DND-41 (cell line): ENCODE measurements around the gene BRF1.

Experiments used
- ATAC-seq: fragments of 200-7000 bp; cut with Tn5 transposase; 3 replicates; pipeline ENCODE4 v1.9.1; 2021; ENCODE audit warnings: low read depth; ENCODE audit not compliant: insufficient read depth
- DNase-seq: peaks from one replicate; pipeline ENCODE4 v3.0.0-alpha.2; 2020
- H2AFZ ChIP-seq: 2 replicates; pipeline ENCODE4 v1.6.0; 2012; ENCODE audit warnings: low read depth, low read length
- H3K27ac ChIP-seq: 2 replicates; pipeline ENCODE4 v1.5.1; 2012; ENCODE audit warnings: low read length, inconsistent platforms
- H3K27me3 ChIP-seq: fragments of 200-600 bp; sonication (generic); 2 replicates; pipeline ENCODE4 v1.6.0; 2012; ENCODE audit warnings: low read length, mild to moderate bottlenecking, inconsistent platforms; ENCODE audit not compliant: insufficient read depth, poor library complexity
- H3K36me3 ChIP-seq: 2 replicates; pipeline ENCODE4 v1.5.1; 2012; ENCODE audit warnings: low read length, inconsistent platforms; ENCODE audit not compliant: insufficient read depth
- H3K4me1 ChIP-seq: 2 replicates; pipeline ENCODE4 v1.5.1; 2012; ENCODE audit warnings: mild to moderate bottlenecking, low read length; ENCODE audit not compliant: insufficient read depth
- H3K4me2 ChIP-seq: 2 replicates; pipeline ENCODE4 v1.6.0; 2012; ENCODE audit warnings: mild to moderate bottlenecking, moderate library complexity, low read length, inconsistent platforms; ENCODE audit not compliant: insufficient read depth
- H3K4me3 ChIP-seq, 2 experiments: fragments of 200-600 bp in 1 of 2; shearing (Covaris generic) in 1 of 2; 2 replicates each; pipeline ENCODE4 v1.5.1; 2012 to 2016; ENCODE audit warnings: inconsistent platforms in 2 of 2, low read length in 2 of 2, mild to moderate bottlenecking in 2 of 2, low read depth in 1 of 2, moderate library complexity in 1 of 2
- H3K79me2 ChIP-seq: 2 replicates; pipeline ENCODE4 v1.6.0; 2012; ENCODE audit warnings: low read length, inconsistent platforms; ENCODE audit not compliant: insufficient read depth
- H3K9ac ChIP-seq: 2 replicates; pipeline ENCODE4 v1.6.0; 2012; ENCODE audit warnings: low read depth, mild to moderate bottlenecking, inconsistent platforms, low read length, moderate library complexity
- H3K9me3 ChIP-seq: 2 replicates; pipeline ENCODE4 v1.5.1; 2012; ENCODE audit warnings: low read length, moderate library complexity, mild to moderate bottlenecking, inconsistent platforms; ENCODE audit not compliant: insufficient read depth, severe bottlenecking
- H4K20me1 ChIP-seq: 2 replicates; pipeline ENCODE4 v1.6.0; 2012; ENCODE audit warnings: low read length; ENCODE audit not compliant: insufficient read depth
- EZH2 ChIP-seq: IDR thresholded peaks from 3 replicates; pipeline ENCODE4 v1.6.1; 2012; ENCODE audit warnings: borderline replicate concordance, low read depth, mild to moderate bottlenecking, moderate library complexity, low read length, inconsistent platforms; ENCODE audit not compliant: severe bottlenecking
- TF ChIP-seq, protein P1 (sequence below): IDR thresholded peaks from 2 replicates; pipeline ENCODE4 v1.5.1; 2012; ENCODE audit warnings: borderline replicate concordance, low read length, moderate library complexity, mild to moderate bottlenecking; ENCODE audit not compliant: poor library complexity, severe bottlenecking; ENCODE audit errors: extremely low read depth

The BRF1 gene

GRCh38 chr14:105221598-105222178 is 79.1 kb downstream of the BRF1 start:
- peaks cover 91% of the 10 kb centered on the region for H3K36me3 ChIP-seq
- no peak overlapping the region for H3K27ac ChIP-seq
- H3K79me2 ChIP-seq, result no peaks in the 10 kb centered on the region
- H3K9me3 ChIP-seq, result no peaks in the 10 kb centered on the region
- H3K27me3 ChIP-seq, result no peaks in the 10 kb centered on the region
- TF ChIP-seq, protein P1, sequence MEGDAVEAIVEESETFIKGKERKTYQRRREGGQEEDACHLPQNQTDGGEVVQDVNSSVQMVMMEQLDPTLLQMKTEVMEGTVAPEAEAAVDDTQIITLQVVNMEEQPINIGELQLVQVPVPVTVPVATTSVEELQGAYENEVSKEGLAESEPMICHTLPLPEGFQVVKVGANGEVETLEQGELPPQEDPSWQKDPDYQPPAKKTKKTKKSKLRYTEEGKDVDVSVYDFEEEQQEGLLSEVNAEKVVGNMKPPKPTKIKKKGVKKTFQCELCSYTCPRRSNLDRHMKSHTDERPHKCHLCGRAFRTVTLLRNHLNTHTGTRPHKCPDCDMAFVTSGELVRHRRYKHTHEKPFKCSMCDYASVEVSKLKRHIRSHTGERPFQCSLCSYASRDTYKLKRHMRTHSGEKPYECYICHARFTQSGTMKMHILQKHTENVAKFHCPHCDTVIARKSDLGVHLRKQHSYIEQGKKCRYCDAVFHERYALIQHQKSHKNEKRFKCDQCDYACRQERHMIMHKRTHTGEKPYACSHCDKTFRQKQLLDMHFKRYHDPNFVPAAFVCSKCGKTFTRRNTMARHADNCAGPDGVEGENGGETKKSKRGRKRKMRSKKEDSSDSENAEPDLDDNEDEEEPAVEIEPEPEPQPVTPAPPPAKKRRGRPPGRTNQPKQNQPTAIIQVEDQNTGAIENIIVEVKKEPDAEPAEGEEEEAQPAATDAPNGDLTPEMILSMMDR, result no peak
- TF ChIP-seq EZH2, result no peak
- no peak overlapping the region for H3K4me3 ChIP-seq
- peaks cover 15% of the 10 kb centered on the region for H4K20me1 ChIP-seq
- DNase-seq (no peak), ATAC-seq (no peak)
- H3K4me2 ChIP-seq, result no peak overlapping the region
- H3K9ac ChIP-seq, result no peak overlapping the region
- H2AFZ ChIP-seq, result no peak overlapping the region
- H3K4me1 ChIP-seq, result no peaks in the 10 kb centered on the region

DNA sequence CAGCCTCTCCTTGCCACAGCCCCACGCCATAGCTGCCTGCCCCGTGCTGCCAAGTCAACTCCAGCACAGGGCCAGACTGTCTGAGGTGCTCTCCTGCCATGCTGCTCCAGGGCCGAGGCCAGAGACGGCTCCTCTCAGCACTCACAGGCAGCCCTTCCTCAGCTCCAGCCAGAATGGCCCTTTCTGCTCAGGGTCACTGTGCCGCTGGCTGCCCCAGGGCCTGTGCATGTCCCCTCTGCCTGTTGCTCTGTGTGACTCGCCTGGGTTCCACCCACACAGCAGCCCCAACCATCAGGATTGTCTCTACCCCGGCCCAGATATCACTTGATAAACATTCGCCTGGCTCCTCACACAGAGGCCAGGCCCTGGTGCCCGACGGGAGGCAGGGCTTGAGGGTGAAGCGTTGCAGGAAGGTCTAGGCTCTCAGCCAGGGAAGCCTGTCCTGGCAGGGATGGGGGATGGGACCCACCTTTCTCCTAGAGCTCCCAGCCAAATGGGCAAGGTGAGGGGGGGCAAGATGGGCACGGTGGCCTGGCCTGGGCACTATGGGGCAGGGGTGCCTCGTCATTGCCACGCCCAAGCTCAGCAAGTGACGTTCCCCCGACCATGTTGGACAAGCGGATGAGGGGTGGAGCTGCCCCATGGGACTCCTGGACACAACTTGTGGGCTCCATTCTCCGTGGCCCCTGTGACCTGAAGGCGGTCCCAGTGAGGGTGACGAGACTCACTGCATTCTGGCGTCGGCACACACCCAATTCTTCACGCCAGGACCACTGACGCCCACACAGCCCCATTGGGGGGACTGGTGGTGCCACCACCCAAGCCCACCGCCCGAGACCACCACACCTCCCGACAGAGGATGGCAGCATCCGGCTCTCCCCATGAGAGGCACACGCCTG is 79.9 kb downstream of the BRF1 start:
- H3K4me1 ChIP-seq, result no peaks in the 10 kb centered on the region
- no peak overlapping the region for H2AFZ ChIP-seq
- no peak overlapping the region for H3K27ac ChIP-seq
- no peaks in the 10 kb centered on the region for H3K79me2 ChIP-seq
- H3K4me2 ChIP-seq, result no peak overlapping the region
- peaks cover 15% of the 10 kb centered on the region for H4K20me1 ChIP-seq
- ATAC-seq, result no peak
- DNase-seq, result no peak
- H3K4me3 ChIP-seq, result no peak overlapping the region
- no peak for TF ChIP-seq EZH2
- TF ChIP-seq, protein P1, result no peak
- peaks cover 91% of the 10 kb centered on the region for H3K36me3 ChIP-seq
- H3K9me3 ChIP-seq, result no peaks in the 10 kb centered on the region
- H3K27me3 ChIP-seq, result no peaks in the 10 kb centered on the region
- no peak overlapping the region for H3K9ac ChIP-seq

GRCh38 chr14:105219753-105220152 is 81.0 kb downstream of the BRF1 start:
- H3K79me2 ChIP-seq, result no peaks in the 10 kb centered on the region

More at GRCh38 chr14:105219753-105220152, 81.0 kb downstream of the BRF1 start:
- Histone ChIP-seq H2AFZ (no peak overlapping the region), H3K4me1 (no peaks in the 10 kb centered on the region), H4K20me1 (peaks cover 23% of the 10 kb centered on the region), H3K4me2 (no peak overlapping the region), H3K4me3 (no peak overlapping the region), H3K9me3 (no peaks in the 10 kb centered on the region), H3K27me3 (no peaks in the 10 kb centered on the region), H3K27ac (no peak overlapping the region), H3K36me3 (peaks cover 90% of the 10 kb centered on the region), H3K9ac (no peak overlapping the region)
- ATAC-seq (no peak), DNase-seq (no peak)
- TF ChIP-seq EZH2, result no peak
- TF ChIP-seq, protein P1, result no peak
